Activated B cell treated with CpG ODN at 0.5 μM for 24 hours (primary cell): Measurements from ENCODE around the gene GPR18. TPM values are rescaled to one million over a fixed set of nuclear protein-coding genes. Genes with fewer than 3 reads are reported as not detected.

Source experiments
- ATAC-seq: fragments of 200-7000 bp; cut with Tn5 transposase; one replicate; pipeline ENCODE4 v1.10.0; 2021; ENCODE audit warnings: low read depth, mild to moderate bottlenecking, moderate library complexity
- CTCF ChIA-PET: fragments of 350-600 bp; sonication (Branson Sonifier 250); formaldehyde crosslinking; loops from one replicate; lab custom pipeline; 2021; ENCODE audit warnings: antibody characterized with exemption; lab: Charles Lee
- POLR2A ChIA-PET: fragments of 350-600 bp; sonication (Branson Sonifier 250); formaldehyde crosslinking; loops from one replicate; lab custom pipeline; 2021; ENCODE audit warnings: antibody characterized with exemption; lab: Charles Lee
- DNase-seq: peaks from one replicate; pipeline ENCODE4 v3.0.0; 2022
- H3K27ac Mint-ChIP-seq: one replicate; pipeline ENCODE4 v1.8.0; 2020; ENCODE audit warnings: mixed read lengths
- H3K27me3 Mint-ChIP-seq: one replicate; pipeline ENCODE4 v1.8.0; 2021; ENCODE audit warnings: mixed read lengths
- H3K36me3 Mint-ChIP-seq: one replicate; pipeline ENCODE4 v1.8.0; 2021; ENCODE audit warnings: low read depth, mixed read lengths
- H3K4me1 Mint-ChIP-seq: one replicate; pipeline ENCODE4 v1.8.0; 2021; ENCODE audit warnings: mixed read lengths
- H3K4me3 Mint-ChIP-seq: one replicate; pipeline ENCODE4 v1.8.0; 2020; ENCODE audit warnings: mild to moderate bottlenecking, mixed read lengths
- H3K9me3 Mint-ChIP-seq: one replicate; pipeline ENCODE4 v1.8.0; 2020; ENCODE audit warnings: mixed read lengths
- intact Hi-C: fragments of 100-400 bp; cut with micrococcal nuclease; formaldehyde crosslinking; loops from one replicate; pipeline ENCODE4 v1.15.1; 2024
- total RNA-seq: library from RNA; stranded (reverse); gene quantifications from 2 replicates; pipeline ENCODE4 v1.2.3, GENCODE V29; 2022
- TF ChIP-seq, protein P1 (sequence below): fragments of 200-600 bp; IDR thresholded peaks from one replicate; pipeline ENCODE4 v1.8.0; 2022; ENCODE audit warnings: antibody characterized with exemption, mild to moderate bottlenecking

The GPR18 gene
- total RNA-seq, 1 donor from 2014 or later = 29.0 TPM

DNA sequence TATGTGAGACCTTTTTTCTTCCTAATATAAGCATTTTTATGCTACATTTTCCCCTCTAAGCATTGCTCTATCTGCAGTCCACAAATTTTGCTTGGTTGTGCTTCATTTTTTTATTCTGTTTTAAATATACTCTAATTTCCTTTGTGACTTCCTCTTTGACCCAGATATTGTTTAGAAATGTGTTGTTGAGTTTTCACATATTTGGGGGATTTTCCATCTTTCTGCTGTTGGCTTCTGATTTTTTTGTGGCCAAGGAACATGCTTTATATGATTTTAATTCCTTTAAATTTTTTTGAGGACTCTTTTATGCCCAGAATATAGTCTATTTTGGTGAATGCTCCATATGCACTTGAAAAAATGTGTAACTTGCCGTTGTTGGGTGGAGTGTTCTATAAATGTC, 34.6 kb downstream of the GPR18 start:
- intact Hi-C loops = loop anchor here (1.0 kb wide), 1 partner anchor 9 kb away; no protein-coding TSS in a partner anchor
- ChIA-PET CTCF (no interaction called here), POLR2A (interaction anchor here (0.7 to 0.9 kb wide), 2 partner anchors 9 to 32 kb away, joined by 3 to 8 read pairs; no protein-coding TSS in a partner anchor)
- H3K27me3 Mint-ChIP-seq = no peaks in the 10 kb centered on the region
- ATAC-seq = no peak
- peaks cover 93% of the 10 kb centered on the region for H3K4me1 Mint-ChIP-seq
- TF ChIP-seq, protein P1, sequence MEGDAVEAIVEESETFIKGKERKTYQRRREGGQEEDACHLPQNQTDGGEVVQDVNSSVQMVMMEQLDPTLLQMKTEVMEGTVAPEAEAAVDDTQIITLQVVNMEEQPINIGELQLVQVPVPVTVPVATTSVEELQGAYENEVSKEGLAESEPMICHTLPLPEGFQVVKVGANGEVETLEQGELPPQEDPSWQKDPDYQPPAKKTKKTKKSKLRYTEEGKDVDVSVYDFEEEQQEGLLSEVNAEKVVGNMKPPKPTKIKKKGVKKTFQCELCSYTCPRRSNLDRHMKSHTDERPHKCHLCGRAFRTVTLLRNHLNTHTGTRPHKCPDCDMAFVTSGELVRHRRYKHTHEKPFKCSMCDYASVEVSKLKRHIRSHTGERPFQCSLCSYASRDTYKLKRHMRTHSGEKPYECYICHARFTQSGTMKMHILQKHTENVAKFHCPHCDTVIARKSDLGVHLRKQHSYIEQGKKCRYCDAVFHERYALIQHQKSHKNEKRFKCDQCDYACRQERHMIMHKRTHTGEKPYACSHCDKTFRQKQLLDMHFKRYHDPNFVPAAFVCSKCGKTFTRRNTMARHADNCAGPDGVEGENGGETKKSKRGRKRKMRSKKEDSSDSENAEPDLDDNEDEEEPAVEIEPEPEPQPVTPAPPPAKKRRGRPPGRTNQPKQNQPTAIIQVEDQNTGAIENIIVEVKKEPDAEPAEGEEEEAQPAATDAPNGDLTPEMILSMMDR = no peak
- peaks cover 5% of the 10 kb centered on the region for H3K9me3 Mint-ChIP-seq
- peak overlapping the region; percentile 25 for H3K27ac Mint-ChIP-seq
- DNase-seq = no peak
- peak overlapping the region; percentile 40 for H3K4me3 Mint-ChIP-seq
- H3K36me3 Mint-ChIP-seq = peaks cover 28% of the 10 kb centered on the region

DNA sequence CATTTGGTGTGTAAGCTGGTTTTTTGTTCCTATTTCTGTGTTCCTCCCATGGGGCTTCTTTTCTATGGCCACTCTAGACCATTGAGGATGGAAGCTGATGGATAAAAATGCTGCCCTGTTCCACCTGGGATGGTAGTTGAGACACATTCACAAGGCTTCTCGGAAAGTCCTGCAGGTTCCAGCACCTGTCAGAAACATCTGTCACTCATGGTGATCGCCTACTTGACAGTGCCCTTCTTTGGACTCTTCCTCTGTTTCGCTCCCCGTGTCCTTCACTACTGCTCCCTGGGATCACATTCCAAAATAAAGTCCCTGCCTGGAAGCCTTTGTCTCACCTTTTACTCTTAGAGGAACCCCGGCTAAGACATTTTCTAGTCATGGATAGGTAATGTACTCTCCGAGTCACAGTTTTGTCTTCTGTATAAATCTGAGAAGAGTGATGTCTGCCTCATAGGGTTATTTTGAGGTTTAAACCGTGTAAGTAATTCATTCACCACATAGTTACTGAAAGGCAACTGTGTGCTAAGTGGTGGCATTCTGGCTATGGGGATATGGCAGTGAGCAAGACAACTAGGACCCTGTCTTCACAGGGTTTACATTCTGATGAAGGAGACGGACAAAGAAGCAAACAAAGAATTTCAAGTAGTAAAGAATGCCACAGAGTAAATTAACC, 36.5 kb downstream of the GPR18 start:
- peaks cover 26% of the 10 kb centered on the region for H3K36me3 Mint-ChIP-seq
- no peak for DNase-seq
- peaks cover 93% of the 10 kb centered on the region for H3K4me1 Mint-ChIP-seq
- ATAC-seq = no peak
- H3K27ac Mint-ChIP-seq = peak overlapping the region; percentile 26
- TF ChIP-seq, protein P1 = no peak
- H3K27me3 Mint-ChIP-seq = no peaks in the 10 kb centered on the region
- intact Hi-C loops = no loop called here
- POLR2A ChIA-PET = interaction anchor here (0.8 kb wide), 1 partner anchor 21 kb away, joined by 3 read pairs; the partner anchor contains the start of gene UBAC2
- H3K4me3 Mint-ChIP-seq = no peak overlapping the region
- H3K9me3 Mint-ChIP-seq = peaks cover 5% of the 10 kb centered on the region
- CTCF ChIA-PET = no interaction called here

DNA sequence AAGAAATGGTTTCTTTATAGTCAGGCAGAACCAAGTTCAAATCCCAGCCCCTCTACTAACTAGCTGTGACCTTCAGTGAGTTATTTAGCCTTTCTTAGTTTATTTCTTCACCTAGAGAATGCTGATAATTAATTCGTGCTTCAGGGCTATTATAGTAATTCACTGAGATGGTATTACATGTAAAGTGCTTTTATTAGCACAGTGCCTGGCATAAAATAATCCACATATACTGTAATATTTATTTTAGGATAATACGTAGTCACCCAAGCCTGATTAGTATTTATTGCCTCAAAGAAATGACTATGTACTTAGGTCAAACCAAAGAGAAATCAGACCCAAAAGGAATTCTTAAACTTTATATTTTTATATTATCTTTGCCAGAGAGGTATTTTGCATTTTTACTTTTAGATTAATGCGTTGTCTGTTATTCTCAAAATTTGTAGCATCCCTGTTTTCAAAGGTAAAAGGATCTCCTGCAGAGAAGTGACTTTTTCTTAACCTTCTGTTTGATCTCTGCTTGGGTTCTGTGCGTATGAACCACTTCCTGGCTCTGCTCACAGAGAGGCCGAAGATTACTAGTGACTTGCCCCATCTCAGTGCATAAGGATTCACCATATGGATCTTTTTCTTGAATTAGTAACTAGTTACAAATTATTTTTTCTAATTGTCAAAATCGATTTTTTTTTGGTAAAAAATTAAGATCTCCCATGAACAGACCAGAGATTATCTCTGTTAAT, 37.8 kb downstream of the GPR18 start:
- TF ChIP-seq, protein P1 = no peak
- H3K4me1 Mint-ChIP-seq = peaks cover 87% of the 10 kb centered on the region
- H3K27me3 Mint-ChIP-seq = no peaks in the 10 kb centered on the region
- ATAC-seq = peak; percentile 45
- ChIA-PET CTCF (no interaction called here), POLR2A (interaction anchor here (2.0 kb wide), 1 partner anchor 20 kb away, joined by 12 read pairs; the partner anchor contains the start of gene UBAC2)
- DNase-seq = no peak
- H3K4me3 Mint-ChIP-seq = peak overlapping the region; percentile 5
- intact Hi-C loops = no loop called here
- no peak overlapping the region for H3K27ac Mint-ChIP-seq
- peaks cover 5% of the 10 kb centered on the region for H3K9me3 Mint-ChIP-seq
- H3K36me3 Mint-ChIP-seq = peaks cover 26% of the 10 kb centered on the region

DNA sequence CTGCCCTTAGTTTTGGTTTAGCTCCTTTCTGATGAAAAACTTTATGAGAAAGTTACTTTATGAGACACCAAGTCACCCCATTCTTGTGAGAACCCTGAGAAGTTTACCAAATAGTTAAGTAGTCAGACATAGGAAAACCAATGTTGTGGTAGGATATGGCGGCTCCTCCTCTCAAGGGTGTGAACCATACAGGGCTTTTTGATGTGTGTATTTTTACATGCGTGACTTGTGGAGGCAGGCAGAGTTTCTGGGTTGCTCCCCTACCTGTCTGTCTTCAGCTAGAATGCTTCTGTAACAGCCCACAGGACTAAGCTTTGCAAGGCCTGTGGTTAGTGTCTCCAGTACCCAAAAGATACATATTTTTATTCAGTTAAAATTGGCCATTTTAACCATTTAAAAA, 39.2 kb downstream of the GPR18 start:
- intact Hi-C loops = loop anchor here (1.0 kb wide), 1 partner anchor 9 kb away; no protein-coding TSS in a partner anchor
- ChIA-PET CTCF (interaction anchor here (1.4 kb wide), 1 partner anchor 45 kb away, joined by 5 read pairs; no protein-coding TSS in a partner anchor), POLR2A (interaction anchor here (1.2 to 2.0 kb wide), 2 partner anchors 18 to 37 kb away, joined by 5 to 12 read pairs; partner anchors contain the start of gene UBAC2)
- Mint-ChIP-seq H3K27ac (no peak overlapping the region), H3K9me3 (peaks cover 5% of the 10 kb centered on the region), H3K36me3 (peaks cover 31% of the 10 kb centered on the region), H3K4me1 (peaks cover 87% of the 10 kb centered on the region), H3K27me3 (no peaks in the 10 kb centered on the region), H3K4me3 (no peak overlapping the region)
- TF ChIP-seq, protein P1 = no peak
- DNase-seq (no peak), ATAC-seq (no peak)
